Gastrocnemius medialis (tissue), 4 donors: ENCODE results near the gene GNL1.

Experiments used
- POLR2A ChIP-seq, 2 donors: fragments of 450-650 bp; IDR thresholded peaks; one replicate each; pipeline ENCODE4 v1.6.1; 2017; ENCODE audit warnings: antibody characterized with exemption in 2 of 2, mild to moderate bottlenecking in 2 of 2, moderate library complexity in 2 of 2
- TF ChIP-seq, protein P1 (sequence below), 5 experiments: fragments of 450-650 bp in 3 of 5; fragments of 200-600 bp in 2 of 5; sonication (generic) in 2 of 5; IDR thresholded peaks in 4 of 5; conservative IDR thresholded peaks in 1 of 5; 1 replicate in 4 of 5; 2 replicates in 1 of 5; pipeline ENCODE4 v1.5.1; 2016 to 2019; ENCODE audit warnings: antibody characterized with exemption in 5 of 5, mild to moderate bottlenecking in 3 of 5, moderate library complexity in 3 of 5

DNA sequence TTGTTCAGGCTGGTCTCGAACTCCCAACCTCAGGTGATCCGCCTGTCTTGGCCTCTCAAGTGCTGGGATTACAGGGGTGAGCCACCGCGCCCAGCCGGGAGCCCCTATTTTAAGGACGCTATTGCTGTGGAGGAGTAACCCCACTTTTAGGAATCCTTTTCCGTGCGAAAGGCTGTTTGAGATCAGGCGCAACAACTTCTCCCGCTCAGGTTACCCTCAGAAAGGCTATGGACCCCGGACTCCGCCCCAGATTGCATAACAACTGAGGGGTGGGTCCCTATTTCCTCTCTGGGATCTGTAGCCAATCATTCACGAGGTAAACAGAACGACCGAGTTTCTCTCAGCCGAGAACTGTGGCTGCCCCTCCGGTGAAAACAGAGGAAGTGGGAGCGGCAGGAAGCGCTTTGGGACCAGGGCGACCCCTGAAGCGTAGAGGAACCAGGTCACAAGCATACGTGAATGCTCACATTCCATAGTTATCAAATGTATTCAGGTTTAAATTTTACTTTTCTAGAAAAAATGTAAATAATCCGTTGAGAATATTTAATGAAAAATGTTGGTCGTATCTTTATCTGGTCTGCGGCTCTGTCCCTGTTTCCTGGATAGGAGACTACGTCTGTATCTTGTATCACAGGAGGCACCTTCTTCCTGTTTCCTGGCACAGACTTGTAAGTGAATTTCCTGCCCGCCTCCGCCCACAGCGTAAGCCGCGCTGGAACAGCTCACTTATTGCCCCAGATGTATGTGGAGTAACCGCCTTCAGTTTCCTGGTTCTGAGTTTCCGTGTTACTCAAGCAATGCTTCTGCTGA lies 40.1 kb downstream of the GNL1 start:
- TF ChIP-seq, protein P1, sequence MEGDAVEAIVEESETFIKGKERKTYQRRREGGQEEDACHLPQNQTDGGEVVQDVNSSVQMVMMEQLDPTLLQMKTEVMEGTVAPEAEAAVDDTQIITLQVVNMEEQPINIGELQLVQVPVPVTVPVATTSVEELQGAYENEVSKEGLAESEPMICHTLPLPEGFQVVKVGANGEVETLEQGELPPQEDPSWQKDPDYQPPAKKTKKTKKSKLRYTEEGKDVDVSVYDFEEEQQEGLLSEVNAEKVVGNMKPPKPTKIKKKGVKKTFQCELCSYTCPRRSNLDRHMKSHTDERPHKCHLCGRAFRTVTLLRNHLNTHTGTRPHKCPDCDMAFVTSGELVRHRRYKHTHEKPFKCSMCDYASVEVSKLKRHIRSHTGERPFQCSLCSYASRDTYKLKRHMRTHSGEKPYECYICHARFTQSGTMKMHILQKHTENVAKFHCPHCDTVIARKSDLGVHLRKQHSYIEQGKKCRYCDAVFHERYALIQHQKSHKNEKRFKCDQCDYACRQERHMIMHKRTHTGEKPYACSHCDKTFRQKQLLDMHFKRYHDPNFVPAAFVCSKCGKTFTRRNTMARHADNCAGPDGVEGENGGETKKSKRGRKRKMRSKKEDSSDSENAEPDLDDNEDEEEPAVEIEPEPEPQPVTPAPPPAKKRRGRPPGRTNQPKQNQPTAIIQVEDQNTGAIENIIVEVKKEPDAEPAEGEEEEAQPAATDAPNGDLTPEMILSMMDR (IDR thresholded peaks at IDR 0.05 in 4 of 5, conservative IDR thresholded peaks at IDR 0.05 in 1 of 5): no peak
- TF ChIP-seq POLR2A (IDR thresholded peaks at IDR 0.05): peak; percentile 51 to 72
